Gastroesophageal sphincter (tissue), 4 donors: ENCODE measurements around the gene MEG3. TPM values are rescaled to one million over a fixed set of nuclear protein-coding genes. Genes with fewer than 3 reads are reported as not detected.

Experiments used
- ATAC-seq: fragments of 150-250 bp; one replicate; pipeline ENCODE4 v1.9.1; 2016; ENCODE audit warnings: mild to moderate bottlenecking, moderate library complexity
- H3K27ac ChIP-seq, 4 donors: fragments of 200-600 bp; sonication (generic) in 3 of 4; 1 replicate in 3 of 4; 2 replicates in 1 of 4; pipeline ENCODE4 v1.5.1; 2016 to 2019
- H3K27me3 ChIP-seq: fragments of 200-600 bp; sonication (generic); one replicate; pipeline ENCODE4 v1.5.1; 2019
- H3K36me3 ChIP-seq, 2 donors: fragments of 200-600 bp; sonication (generic); one replicate each; pipeline ENCODE4 v1.5.1; 2019; ENCODE audit warnings: control low read depth in 1 of 2
- H3K4me1 ChIP-seq, 3 donors: fragments of 200-600 bp; sonication (generic); 1 replicate in 2 of 3; 2 replicates in 1 of 3; pipeline ENCODE4 v1.5.1; 2016 to 2019; ENCODE audit warnings: control low read depth in 2 of 3
- H3K4me3 ChIP-seq, 2 donors: fragments of 200-600 bp; sonication (generic); one replicate each; pipeline ENCODE4 v1.5.1; 2019; ENCODE audit warnings: mild to moderate bottlenecking in 1 of 2, moderate library complexity in 1 of 2
- H3K9me3 ChIP-seq, 3 donors: fragments of 200-600 bp; sonication (generic); one replicate each; pipeline ENCODE4 v1.5.1; 2017 to 2019; ENCODE audit warnings: control low read depth in 2 of 3
- EP300 ChIP-seq: sonication (generic); formaldehyde crosslinking; IDR thresholded peaks from one replicate; pipeline ENCODE4 v1.6.1; 2017; ENCODE audit warnings: antibody characterized with exemption, mild to moderate bottlenecking
- POLR2A ChIP-seq, 2 donors: fragments of 450-650 bp; IDR thresholded peaks; one replicate each; pipeline ENCODE4 v1.6.1; 2017; ENCODE audit warnings: antibody characterized with exemption in 2 of 2, mild to moderate bottlenecking in 2 of 2, moderate library complexity in 1 of 2
- POLR2AphosphoS5 ChIP-seq: sonication (generic); formaldehyde crosslinking; IDR thresholded peaks from one replicate; pipeline ENCODE4 v1.6.1; 2017; ENCODE audit warnings: antibody characterized with exemption
- WGBS, 2 donors: methylation state at CpG; one replicate each; pipeline ENCODE4 v1.1.5; 2018; ENCODE audit warnings: low coverage in 1 of 2; 5-methylcytosine and 5-hydroxymethylcytosine counted together
- total RNA-seq, 4 donors: library from RNA; depleted of rRNA; stranded (reverse); fragments of >200 nt; gene quantifications; one replicate each; pipeline ENCODE4 v1.1.0, GENCODE V29; 2016
- TF ChIP-seq, protein P1 (sequence below), 4 experiments: fragments of 200-600 bp in 2 of 4; fragments of 450-650 bp in 2 of 4; sonication (generic) in 1 of 4; IDR thresholded peaks; one replicate each; pipeline ENCODE4 v1.5.1; 2017 to 2019; ENCODE audit warnings: antibody characterized with exemption in 4 of 4, mild to moderate bottlenecking in 2 of 4, moderate library complexity in 2 of 4

Gene MEG3
- total RNA-seq, 4 donors from 2014 or later, result 7.5 to 59.0 (median 36.7) TPM

DNA sequence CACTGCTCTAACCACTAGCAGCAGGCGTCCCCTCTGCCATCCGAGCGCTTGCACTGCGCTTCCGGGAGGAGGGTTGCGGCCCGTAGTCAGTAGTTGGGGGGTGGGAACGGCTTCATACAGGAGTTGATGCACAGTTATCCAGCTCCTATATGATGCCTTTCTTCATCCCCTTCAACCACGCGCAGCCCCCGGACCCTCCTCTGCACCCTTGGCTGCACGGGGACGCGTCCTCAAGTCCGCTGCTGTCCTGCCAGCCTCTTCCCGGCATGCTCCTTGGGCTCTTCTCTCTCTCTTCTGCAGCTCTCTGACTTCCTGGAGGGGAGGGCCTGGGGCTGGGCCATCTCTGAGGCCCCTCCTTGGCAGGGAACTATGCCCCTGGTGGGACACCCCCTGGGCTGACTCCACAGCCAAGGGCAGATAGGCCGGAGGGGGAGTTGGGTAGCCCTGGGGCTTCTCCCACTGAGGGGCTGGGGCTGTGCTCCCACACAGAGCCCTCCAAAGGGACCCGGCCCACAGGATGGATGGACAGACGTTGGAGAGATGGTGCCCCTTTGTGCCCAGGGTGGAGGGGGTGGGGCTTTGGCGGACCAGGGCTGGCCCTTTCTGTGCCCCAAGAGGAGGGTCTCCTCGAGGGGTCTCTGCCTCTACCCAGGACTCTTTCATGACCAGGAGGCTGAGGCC is 48.6 kb downstream of the MEG3 start:
- TF ChIP-seq POLR2AphosphoS5, result no peak
- TF ChIP-seq, protein P1, sequence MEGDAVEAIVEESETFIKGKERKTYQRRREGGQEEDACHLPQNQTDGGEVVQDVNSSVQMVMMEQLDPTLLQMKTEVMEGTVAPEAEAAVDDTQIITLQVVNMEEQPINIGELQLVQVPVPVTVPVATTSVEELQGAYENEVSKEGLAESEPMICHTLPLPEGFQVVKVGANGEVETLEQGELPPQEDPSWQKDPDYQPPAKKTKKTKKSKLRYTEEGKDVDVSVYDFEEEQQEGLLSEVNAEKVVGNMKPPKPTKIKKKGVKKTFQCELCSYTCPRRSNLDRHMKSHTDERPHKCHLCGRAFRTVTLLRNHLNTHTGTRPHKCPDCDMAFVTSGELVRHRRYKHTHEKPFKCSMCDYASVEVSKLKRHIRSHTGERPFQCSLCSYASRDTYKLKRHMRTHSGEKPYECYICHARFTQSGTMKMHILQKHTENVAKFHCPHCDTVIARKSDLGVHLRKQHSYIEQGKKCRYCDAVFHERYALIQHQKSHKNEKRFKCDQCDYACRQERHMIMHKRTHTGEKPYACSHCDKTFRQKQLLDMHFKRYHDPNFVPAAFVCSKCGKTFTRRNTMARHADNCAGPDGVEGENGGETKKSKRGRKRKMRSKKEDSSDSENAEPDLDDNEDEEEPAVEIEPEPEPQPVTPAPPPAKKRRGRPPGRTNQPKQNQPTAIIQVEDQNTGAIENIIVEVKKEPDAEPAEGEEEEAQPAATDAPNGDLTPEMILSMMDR (IDR thresholded peaks at IDR 0.05), result no peak
- no peak for TF ChIP-seq EP300
- TF ChIP-seq POLR2A (IDR thresholded peaks at IDR 0.05), result no peak
- Histone ChIP-seq H3K4me3 (no peak overlapping the region), H3K27me3 (peaks cover 51% of the 10 kb centered on the region), H3K4me1 (no peaks in the 10 kb centered on the region), H3K27ac (no peak overlapping the region), H3K36me3 (no peaks in the 10 kb centered on the region), H3K9me3 (no peaks in the 10 kb centered on the region)
- no CpG with 5 or more reads among the region's 21 CpGs for WGBS, 2 donors
- ATAC-seq, result no peak

GRCh38 chr14:100875126-100875525 is 49.2 kb downstream of the MEG3 start:
- Histone ChIP-seq H3K9me3 (no peaks in the 10 kb centered on the region), H3K4me3 (no peak overlapping the region), H3K4me1 (no peaks in the 10 kb centered on the region), H3K36me3 (no peaks in the 10 kb centered on the region), H3K27me3 (peaks cover 51% of the 10 kb centered on the region), H3K27ac (no peak overlapping the region)
- no peak for ATAC-seq
- TF ChIP-seq, protein P1 (IDR thresholded peaks at IDR 0.05), result no peak
- TF ChIP-seq EP300, result no peak
- WGBS, 2 donors, result 90% methylated on average over 2 of the region's 6 CpGs; no CpG with 5 or more reads in 1 of the 2 donors

- Histone ChIP-seq H3K36me3 (no peaks in the 10 kb centered on the region), H3K4me1 (no peaks in the 10 kb centered on the region), H3K27ac (no peak overlapping the region), H3K4me3 (no peak overlapping the region), H3K9me3 (no peaks in the 10 kb centered on the region), H3K27me3 (peaks cover 51% of the 10 kb centered on the region)
- no peak for TF ChIP-seq POLR2AphosphoS5
- TF ChIP-seq EP300, result no peak
- TF ChIP-seq, protein P1 (IDR thresholded peaks at IDR 0.05), result no peak
- TF ChIP-seq POLR2A (IDR thresholded peaks at IDR 0.05), result no peak
- no peak for ATAC-seq
- 100% methylated on average over 4 to 5 of the region's 17 CpGs for WGBS, 2 donors
These were observed 50.1 kb downstream of the MEG3 start for GRCh38 chr14:100875861-100876590.

GRCh38 chr14:100878271-100879146 is 52.6 kb downstream of the MEG3 start:
- no CpG with 5 or more reads among the region's 11 CpGs for WGBS, 2 donors
- Histone ChIP-seq H3K27me3 (peaks cover 51% of the 10 kb centered on the region), H3K27ac (no peak overlapping the region), H3K4me3 (no peak overlapping the region), H3K36me3 (no peaks in the 10 kb centered on the region), H3K9me3 (no peaks in the 10 kb centered on the region), H3K4me1 (no peaks in the 10 kb centered on the region)
- TF ChIP-seq POLR2A (IDR thresholded peaks at IDR 0.05), result no peak
- TF ChIP-seq EP300, result no peak
- TF ChIP-seq POLR2AphosphoS5, result no peak
- TF ChIP-seq, protein P1 (IDR thresholded peaks at IDR 0.05), result no peak
- no peak for ATAC-seq
